ENCODE measurements around the gene ARPIN. TPM values are rescaled to one million over a fixed set of nuclear protein-coding genes. Genes with fewer than 3 reads are reported as not detected.
A peak's percentile ranks its signal among the peaks of the same experiment; 100 is the strongest.
"Not testable (repeated sequence)": the region's sequence is repeated elsewhere in the genome, so short reads cannot be mapped to it uniquely, and the experiment has no call there.

Gene ARPIN
- total RNA-seq, 1 experiment from 2014 or later, result 2.8 TPM

DNA sequence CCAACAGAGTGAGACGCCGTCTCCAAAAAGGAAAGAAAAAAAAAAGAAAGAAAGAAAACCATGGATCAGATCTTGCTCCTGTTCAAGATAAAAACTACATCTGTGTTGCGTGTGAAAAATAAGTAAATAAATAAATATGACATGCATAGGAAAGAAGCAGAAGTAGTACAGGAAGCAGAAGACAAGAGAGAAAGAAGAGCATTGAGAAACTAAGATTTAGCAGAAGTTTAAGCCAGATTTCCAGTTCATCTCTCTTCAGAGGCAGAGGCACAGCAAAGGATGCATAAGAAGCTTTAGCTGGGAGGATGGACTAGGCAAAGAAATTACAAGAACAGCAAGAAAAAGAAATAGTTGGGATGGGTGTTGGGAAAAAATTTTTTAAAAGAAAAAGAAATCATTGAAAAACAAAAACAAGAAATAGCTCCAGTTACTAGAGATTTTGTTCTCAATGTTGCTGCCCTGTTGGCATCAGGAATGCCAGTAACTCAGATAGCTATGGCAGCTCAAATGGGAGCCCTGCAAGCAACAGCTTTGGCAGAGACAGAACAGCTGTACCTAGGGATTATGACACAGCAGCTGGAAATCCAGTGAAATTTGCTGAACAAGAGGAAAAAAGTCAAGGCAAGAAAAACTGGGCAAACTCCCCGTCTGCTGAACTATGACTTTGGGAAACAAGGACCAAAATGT, 36.2 kb downstream of the ARPIN start:
- Histone ChIP-seq H3K4me1 (no peaks in the 10 kb centered on the region), H3K9me3 (replicated peaks) (no peaks in the 10 kb centered on the region), H3K4me3 (no peak overlapping the region), H3K27ac (no peak overlapping the region), H3K36me3 (peaks cover 16% of the 10 kb centered on the region), H3K27me3 (no peaks in the 10 kb centered on the region)
- peak in 1 of 2 experiments; percentile 17 for DNase-seq

DNA sequence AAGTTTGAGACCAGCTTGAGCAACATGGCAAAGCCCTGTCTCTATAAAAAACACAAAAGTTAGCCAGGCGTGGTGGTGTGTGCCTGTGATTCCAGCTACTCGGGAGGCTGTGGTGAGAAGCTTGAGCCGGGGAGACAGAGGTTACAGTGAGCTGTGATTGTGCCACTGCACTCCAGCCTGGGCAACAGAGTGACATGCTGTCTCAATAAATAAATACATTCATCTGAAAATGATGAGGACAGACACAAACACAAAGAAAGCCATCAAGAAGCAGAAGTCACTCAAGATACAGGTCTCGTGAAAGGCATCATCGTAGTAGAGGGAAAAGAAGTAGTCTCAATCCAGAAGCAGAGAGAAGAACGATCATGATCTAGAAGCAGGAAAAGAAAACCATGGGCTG, 37.0 kb downstream of the ARPIN start:
- H3K36me3 ChIP-seq, result peaks cover 16% of the 10 kb centered on the region
- H3K27me3 ChIP-seq, result no peaks in the 10 kb centered on the region
- DNase-seq, result no peak
- H3K4me3 ChIP-seq, result no peak overlapping the region
- no peaks in the 10 kb centered on the region for H3K9me3 ChIP-seq (replicated peaks)
- H3K4me1 ChIP-seq, result no peaks in the 10 kb centered on the region
- H3K27ac ChIP-seq, result no peak overlapping the region

DNA sequence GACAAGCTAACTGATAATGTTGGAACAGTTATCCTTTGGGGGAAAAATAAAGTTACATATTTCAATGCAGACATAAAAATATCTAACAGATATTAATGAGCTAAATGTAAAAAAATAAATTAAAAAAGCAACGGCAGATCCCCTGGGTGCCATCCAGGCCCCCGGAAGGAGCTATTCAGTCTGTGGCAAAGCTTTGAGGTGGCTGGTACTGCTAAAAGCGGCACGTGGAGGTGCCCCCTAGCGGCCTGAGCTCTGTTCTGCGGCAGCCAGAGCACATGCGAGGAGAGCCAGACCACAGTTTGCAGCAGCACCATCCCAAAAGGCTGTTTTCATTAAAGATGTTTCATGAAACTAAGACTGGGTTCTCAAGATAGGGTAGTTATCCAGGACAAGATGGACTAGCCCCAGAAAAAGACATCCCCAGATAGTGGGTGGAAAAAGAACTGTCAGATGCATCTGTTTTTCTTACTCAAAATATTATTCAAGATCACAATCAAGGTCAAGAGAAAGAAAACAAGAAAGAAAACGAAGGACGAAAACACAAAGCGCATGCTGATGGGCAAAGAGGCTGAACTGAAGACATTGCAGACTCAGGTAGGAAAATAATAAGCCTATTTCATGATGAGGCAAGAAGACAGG, 37.7 kb downstream of the ARPIN start:
- H3K27me3 ChIP-seq, result no peaks in the 10 kb centered on the region
- DNase-seq, result peak; percentile 73 to 80
- no peaks in the 10 kb centered on the region for H3K4me1 ChIP-seq
- no peak overlapping the region for H3K4me3 ChIP-seq
- no peak overlapping the region for H3K27ac ChIP-seq
- peaks cover 23% of the 10 kb centered on the region for H3K36me3 ChIP-seq
- H3K9me3 ChIP-seq (replicated peaks), result no peaks in the 10 kb centered on the region

DNA sequence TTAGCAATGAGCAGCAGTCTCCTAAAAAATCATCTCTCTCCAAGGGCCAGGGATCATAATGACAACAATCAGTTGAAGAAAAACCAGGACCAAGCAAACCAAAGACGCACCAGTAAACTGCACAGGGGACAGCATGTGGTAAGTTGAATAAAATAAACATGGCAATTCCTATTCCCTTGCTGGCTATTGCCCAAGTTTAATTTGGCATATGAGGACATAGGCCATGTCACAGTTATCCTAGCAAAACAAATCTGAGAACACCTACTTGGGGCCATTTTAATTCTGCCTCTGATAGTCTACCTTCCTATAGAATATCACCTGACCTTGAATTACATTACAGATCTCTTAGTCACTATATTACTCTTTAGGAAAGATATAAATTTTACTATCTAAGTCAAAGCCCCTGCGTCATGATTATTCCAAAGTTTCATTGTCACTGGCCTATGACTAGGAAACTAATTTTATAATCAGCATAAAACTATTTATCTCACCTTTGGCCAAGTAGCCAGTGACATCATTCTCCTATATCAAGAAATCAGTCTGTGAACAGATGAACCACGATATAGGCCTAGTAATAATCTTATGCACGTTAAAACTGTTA, 42.0 kb downstream of the ARPIN start:
- H3K27ac ChIP-seq, result no peak overlapping the region
- H3K4me1 ChIP-seq, result no peaks in the 10 kb centered on the region
- DNase-seq, result no peak
- H3K27me3 ChIP-seq, result no peaks in the 10 kb centered on the region
- H3K36me3 ChIP-seq, result peaks cover 17% of the 10 kb centered on the region
- H3K4me3 ChIP-seq, result no peak overlapping the region
- H3K9me3 ChIP-seq (replicated peaks), result no peaks in the 10 kb centered on the region

DNA sequence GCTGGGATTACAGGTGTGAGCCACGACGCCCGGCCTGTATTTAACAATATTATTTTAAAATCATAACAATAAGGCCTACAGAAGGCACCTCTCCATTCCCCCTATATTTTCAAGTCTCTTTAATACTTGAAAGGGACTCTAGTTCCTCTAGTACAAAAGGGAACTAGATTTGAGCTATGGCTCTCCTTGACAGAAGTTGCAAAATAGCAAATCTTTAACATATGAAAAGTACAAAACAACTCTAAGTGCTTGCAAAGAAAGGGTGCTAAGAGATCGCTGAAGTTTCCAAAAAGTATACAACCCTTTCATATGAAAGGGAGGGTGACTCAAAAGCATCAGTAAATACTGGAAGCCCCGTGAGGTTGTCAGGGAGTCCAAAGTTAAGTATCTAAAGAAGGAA, 42.7 kb downstream of the ARPIN start:
- Histone ChIP-seq H3K27me3 (no peaks in the 10 kb centered on the region), H3K9me3 (replicated peaks) (no peaks in the 10 kb centered on the region), H3K27ac (no peak overlapping the region), H3K36me3 (peaks cover 10% of the 10 kb centered on the region), H3K4me1 (no peaks in the 10 kb centered on the region), H3K4me3 (no peak overlapping the region)
- DNase-seq, result no peak

DNA sequence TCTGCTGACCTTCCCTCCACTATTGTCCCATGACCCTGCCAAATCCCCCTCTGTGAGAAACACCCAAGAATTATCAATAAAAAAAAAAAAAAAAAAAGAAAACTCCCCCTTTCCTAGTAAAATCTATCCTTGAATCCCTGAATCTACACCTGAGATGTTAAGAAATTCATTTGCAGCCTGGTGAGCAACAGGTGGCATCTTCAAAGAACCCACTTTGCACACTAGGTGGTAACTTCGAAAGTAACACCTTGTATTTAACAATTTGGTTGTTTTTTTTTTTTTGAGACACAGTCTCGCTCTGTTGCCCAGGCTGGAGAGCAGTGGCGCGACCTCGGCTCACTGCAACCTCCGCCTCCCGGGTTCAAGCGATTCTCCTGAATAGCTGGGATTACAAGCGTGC, 43.3 kb downstream of the ARPIN start:
- H3K27me3 ChIP-seq; H3K4me1 ChIP-seq; DNase-seq; H3K9me3 ChIP-seq (replicated peaks); H3K27ac ChIP-seq; H3K4me3 ChIP-seq: not testable (repeated sequence)
- H3K36me3 ChIP-seq, result peaks cover 10% of the 10 kb centered on the region

DNA sequence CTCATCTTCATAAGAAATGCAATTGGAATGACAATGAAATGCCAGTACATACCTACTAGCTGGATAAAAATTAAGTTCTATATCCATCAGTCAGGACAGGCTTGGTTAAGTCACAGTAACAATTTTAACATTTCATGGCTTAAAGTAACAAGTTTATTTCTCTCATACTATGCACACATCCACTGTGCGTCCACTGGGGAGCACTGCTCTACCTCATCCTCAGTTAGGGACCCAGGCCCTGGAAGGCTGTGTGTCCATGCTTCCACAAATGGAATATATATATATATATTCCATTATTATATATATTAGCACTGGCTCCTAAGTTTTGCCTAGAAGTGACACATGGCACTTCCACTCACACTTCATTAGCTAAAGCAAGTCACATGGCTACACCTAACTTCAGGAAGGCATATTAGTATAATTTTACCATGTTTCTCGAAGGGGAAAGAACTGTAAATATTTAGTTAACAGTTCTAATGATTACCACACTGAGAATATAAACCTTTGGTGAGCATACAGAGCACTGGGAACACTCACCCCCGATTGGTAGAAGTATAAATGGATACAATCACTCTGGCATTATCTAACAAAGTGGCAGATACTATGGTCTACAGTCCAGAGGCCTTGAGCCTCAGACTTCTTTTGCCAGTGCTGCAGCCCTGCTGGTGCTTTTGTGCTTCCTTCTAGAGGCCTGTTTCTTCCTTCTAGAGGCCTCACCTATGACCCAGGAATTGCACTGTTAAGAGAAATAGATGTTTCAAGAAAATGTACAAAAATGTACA, 47.6 kb downstream of the ARPIN start:
- H3K36me3 ChIP-seq, result peaks cover 20% of the 10 kb centered on the region
- no peaks in the 10 kb centered on the region for H3K27me3 ChIP-seq
- H3K9me3 ChIP-seq (replicated peaks), result no peaks in the 10 kb centered on the region
- H3K4me3 ChIP-seq, result no peak overlapping the region
- DNase-seq, result no peak
- no peaks in the 10 kb centered on the region for H3K4me1 ChIP-seq
- no peak overlapping the region for H3K27ac ChIP-seq

DNA sequence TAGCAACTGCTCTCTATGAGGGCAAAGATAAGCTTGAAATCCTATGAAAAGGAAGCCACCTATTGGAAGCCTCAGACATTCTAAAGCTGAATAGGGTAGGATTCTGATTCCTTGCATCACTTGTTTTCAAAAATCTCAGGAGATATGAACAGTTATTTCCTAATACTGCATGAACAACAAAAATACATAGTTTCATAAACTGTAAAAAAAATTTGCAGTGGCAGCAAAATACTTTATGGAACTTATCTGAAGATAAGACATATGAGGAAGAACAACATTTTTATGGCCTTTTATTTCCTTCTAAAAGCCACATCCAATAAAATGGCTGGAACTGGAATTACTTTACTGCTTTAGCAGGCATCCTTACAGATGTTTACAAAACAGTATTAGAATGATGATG, 48.8 kb downstream of the ARPIN start:
- no peak overlapping the region for H3K27ac ChIP-seq
- H3K4me1 ChIP-seq, result no peaks in the 10 kb centered on the region
- H3K36me3 ChIP-seq, result peaks cover 19% of the 10 kb centered on the region; the same call in 1 of the 2 replicates
- no peak for DNase-seq
- H3K4me3 ChIP-seq, result no peak overlapping the region
- H3K27me3 ChIP-seq, result no peaks in the 10 kb centered on the region
- no peaks in the 10 kb centered on the region for H3K9me3 ChIP-seq (replicated peaks)

DNA sequence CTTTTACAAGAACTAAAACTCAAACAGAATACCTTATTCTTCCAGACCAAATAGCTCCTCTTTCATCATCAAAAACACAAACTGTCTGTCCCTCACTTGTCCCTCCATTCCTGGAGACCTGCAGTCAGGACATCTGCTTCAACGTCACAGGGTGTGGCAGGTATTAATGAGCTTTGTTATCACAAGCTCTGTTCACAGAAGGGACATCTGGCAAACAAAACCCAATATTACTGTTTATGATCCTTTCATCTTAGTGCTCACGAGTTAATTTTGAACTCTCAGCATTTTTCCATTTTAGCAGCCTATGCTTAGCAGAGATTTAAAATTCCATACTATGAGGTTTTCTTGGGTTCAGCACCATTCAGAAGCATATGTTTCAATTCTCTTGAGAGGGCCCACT, 51.9 kb downstream of the ARPIN start:
- Histone ChIP-seq H3K27me3 (no peaks in the 10 kb centered on the region), H3K9me3 (replicated peaks) (no peaks in the 10 kb centered on the region), H3K4me1 (no peaks in the 10 kb centered on the region), H3K27ac (no peak overlapping the region), H3K4me3 (no peak overlapping the region), H3K36me3 (peaks cover 23% of the 10 kb centered on the region; the same call in 1 of the 2 replicates)
- DNase-seq, result no peak

DNA sequence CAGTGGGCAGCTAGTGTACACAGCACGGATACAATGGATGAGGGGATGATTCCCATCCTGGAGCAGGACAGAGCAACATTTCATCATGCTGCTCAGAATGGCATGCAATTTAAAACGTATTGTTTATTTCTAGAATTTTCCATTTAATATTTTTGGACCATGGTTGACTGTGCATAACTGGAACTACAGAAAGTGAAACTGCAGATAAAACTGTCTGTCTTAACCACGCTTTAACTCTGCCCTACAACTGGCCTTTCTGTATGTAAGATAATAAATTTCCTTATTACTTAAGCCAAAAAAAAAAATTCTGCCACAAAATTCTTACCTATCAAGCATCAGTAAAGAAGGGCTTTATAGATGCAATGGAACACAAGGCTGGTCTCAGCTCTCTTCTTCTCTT, 52.3 kb downstream of the ARPIN start:
- no peak overlapping the region for H3K27ac ChIP-seq
- H3K9me3 ChIP-seq (replicated peaks), result no peaks in the 10 kb centered on the region
- H3K4me1 ChIP-seq, result no peaks in the 10 kb centered on the region
- H3K36me3 ChIP-seq, result peaks cover 23% of the 10 kb centered on the region; the same call in 1 of the 2 replicates
- no peak overlapping the region for H3K4me3 ChIP-seq
- no peak for DNase-seq
- no peaks in the 10 kb centered on the region for H3K27me3 ChIP-seq

DNA sequence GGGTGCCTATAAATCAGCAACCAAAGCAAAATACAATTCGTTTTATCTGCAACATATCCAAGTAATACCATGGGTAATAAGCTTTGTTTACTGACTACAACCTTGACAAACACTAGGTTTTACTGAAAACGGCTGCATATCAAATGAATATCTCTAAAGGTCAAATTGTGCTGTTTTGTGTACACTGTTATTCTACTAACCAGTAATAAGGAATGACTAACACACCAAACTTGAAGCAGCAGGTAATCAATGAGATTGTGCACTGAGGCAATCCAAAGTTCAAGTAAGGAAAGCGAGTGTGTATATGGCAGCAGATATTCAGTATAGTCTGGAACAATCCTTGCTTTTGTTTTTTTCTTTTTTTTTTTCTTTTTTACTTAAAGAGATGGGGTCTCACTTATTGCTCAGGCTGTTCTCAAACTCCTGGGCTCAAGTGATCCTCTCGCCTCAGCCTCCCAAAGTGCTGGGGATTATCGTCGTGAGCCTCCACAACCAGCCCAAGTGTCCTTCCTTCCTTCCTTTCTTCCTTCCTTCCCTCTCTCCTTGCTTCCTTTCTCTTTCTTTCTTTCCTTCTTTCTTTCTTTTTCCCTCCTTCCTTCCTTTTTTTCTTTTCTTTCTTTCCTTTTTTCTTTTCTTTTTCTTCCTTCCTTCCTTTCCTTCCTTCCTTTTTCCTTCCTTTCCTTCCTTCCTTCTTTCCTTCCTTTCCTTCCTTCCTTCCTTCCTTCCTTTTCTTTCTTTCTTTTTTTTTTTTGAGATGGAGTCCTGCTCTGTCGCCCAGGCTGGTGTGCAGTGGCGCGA, 53.9 kb downstream of the ARPIN start:
- Histone ChIP-seq H3K4me3 (no peak overlapping the region), H3K27ac (no peak overlapping the region), H3K4me1 (no peaks in the 10 kb centered on the region), H3K36me3 (peaks cover 23% of the 10 kb centered on the region; the same call in 1 of the 2 replicates), H3K9me3 (replicated peaks) (no peaks in the 10 kb centered on the region), H3K27me3 (no peaks in the 10 kb centered on the region)
- DNase-seq, result no peak

DNA sequence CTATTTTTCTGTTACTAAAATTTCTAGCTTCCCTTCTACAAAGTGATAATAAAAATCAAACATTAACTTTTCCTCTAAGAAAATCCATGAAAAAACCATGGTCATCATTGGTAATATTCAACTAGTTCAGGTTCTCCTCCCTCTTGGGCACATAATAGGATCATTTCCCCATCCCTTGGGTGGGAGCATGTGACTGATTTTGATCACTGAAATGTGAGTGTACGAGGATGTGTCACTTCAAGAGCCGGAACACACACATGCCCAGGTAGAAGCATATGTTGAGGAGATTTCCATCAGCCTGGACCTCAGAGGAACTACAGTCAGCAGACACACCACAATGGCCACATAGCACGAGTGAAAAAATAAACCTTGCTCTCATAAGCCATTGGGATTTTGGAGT, 55.1 kb downstream of the ARPIN start:
- Histone ChIP-seq H3K27ac (no peak overlapping the region), H3K36me3 (peaks cover 17% of the 10 kb centered on the region; the same call in 1 of the 2 replicates), H3K4me3 (no peak overlapping the region), H3K4me1 (no peaks in the 10 kb centered on the region), H3K27me3 (no peaks in the 10 kb centered on the region), H3K9me3 (replicated peaks) (no peaks in the 10 kb centered on the region)
- no peak for DNase-seq

DNA sequence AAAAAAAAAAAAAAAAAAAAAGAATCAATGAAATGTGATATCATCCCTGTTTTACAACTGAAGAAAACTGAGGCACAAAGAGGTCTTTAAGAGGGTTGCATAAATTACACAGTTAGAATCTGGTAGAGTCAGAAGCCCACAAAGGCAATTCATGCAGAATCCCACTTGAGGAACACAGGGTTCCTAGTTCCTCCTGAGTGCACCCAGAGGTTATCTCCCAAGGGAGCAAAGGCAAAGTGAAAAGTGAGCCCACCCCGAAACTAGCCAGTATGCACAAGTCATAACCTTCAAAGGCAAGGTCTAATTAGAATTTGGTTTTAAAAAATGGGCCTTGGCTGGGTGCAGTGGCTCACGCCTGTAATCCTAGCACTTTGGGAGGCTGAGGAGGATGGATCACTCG, 56.8 kb downstream of the ARPIN start:
- no peak for DNase-seq
- H3K4me3 ChIP-seq, result no peak overlapping the region
- no peaks in the 10 kb centered on the region for H3K4me1 ChIP-seq
- no peaks in the 10 kb centered on the region for H3K27me3 ChIP-seq
- H3K27ac ChIP-seq, result no peak overlapping the region
- no peaks in the 10 kb centered on the region for H3K9me3 ChIP-seq (replicated peaks)
- peaks cover 13% of the 10 kb centered on the region; the same call in 1 of the 2 replicates for H3K36me3 ChIP-seq

DNA sequence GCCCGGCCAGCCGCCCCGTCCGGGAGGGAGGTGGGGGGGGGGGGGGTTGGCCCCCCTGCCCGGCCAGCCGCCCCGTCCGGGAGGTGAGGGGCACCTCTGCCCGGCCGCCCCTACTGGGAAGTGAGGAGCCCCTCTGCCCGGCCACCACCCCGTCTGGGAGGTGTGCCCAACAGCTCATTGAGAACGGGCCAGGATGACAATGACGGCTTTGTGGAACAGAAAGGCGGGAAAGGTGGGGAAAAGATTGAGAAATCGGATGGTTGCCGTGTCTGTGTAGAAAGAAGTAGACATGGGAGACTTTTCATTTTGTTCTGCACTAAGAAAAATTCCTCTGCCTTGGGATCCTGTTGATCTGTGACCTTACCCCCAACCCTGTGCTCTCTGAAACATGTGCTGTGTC, 57.9 kb downstream of the ARPIN start:
- DNase-seq; H3K36me3 ChIP-seq; H3K27ac ChIP-seq; H3K4me1 ChIP-seq; H3K27me3 ChIP-seq; H3K9me3 ChIP-seq (replicated peaks); H3K4me3 ChIP-seq: not testable (repeated sequence)

All from SJCRH30 (cell line).